HL-60 (cell line): Measurements from ENCODE around the gene DDX20.

Source experiments
- DNase-seq, 2 experiments: peaks; one replicate each; pipeline ENCODE4 v3.0.0-alpha.2; 2010 to 2020; ENCODE audit warnings: low read depth in 1 of 2, low spot score in 1 of 2
- H3K27ac ChIP-seq: fragments of 250-450 bp; sonication (Bioruptor Pico); replicated peaks from 2 replicates; pipeline ENCODE4 v1.5.1; 2020; ENCODE audit warnings: mild to moderate bottlenecking, moderate library complexity
- H3K27me3 ChIP-seq: fragments of 250-450 bp; sonication (Bioruptor Pico); 2 replicates; pipeline ENCODE4 v1.5.1; 2021; ENCODE audit warnings: mild to moderate bottlenecking, moderate library complexity; ENCODE audit not compliant: insufficient read depth, poor library complexity, severe bottlenecking
- H3K4me3 ChIP-seq: replicated peaks from 2 replicates; pipeline ENCODE4 v1.5.1; 2011; ENCODE audit warnings: mild to moderate bottlenecking, control low read depth, low read length; ENCODE audit not compliant: insufficient read depth
- CTCF ChIP-seq: IDR thresholded peaks from one replicate; pipeline ENCODE4 v1.5.1; 2011; ENCODE audit warnings: low read length, control low read depth, inconsistent platforms; ENCODE audit not compliant: insufficient read depth
- GABPA ChIP-seq: IDR thresholded peaks from 2 replicates; pipeline ENCODE4 v1.6.1; 2012; ENCODE audit warnings: low read depth
- POLR2AphosphoS5 ChIP-seq: IDR thresholded peaks from 2 replicates; pipeline ENCODE4 v1.6.1; 2012; ENCODE audit warnings: low read depth
- SPI1 ChIP-seq: IDR thresholded peaks from 2 replicates; pipeline ENCODE4 v1.6.1; 2012; ENCODE audit warnings: low read depth, mild to moderate bottlenecking, borderline replicate concordance
- TF ChIP-seq, protein P1 (sequence below): IDR thresholded peaks from 2 replicates; pipeline ENCODE4 v1.6.1; 2012; ENCODE audit warnings: low read depth; ENCODE audit not compliant: insufficient replicate concordance

The DDX20 gene

GRCh38 chr1:111735858-111736544 is 19.7 kb upstream of the DDX20 start:
- no peak for DNase-seq
- Histone ChIP-seq H3K4me3 (no peak overlapping the region), H3K27ac (no peak overlapping the region), H3K27me3 (peaks cover 7% of the 10 kb centered on the region)
- TF ChIP-seq SPI1 (no peak), GABPA (no peak), CTCF (no peak), POLR2AphosphoS5 (no peak)
- TF ChIP-seq, protein P1, sequence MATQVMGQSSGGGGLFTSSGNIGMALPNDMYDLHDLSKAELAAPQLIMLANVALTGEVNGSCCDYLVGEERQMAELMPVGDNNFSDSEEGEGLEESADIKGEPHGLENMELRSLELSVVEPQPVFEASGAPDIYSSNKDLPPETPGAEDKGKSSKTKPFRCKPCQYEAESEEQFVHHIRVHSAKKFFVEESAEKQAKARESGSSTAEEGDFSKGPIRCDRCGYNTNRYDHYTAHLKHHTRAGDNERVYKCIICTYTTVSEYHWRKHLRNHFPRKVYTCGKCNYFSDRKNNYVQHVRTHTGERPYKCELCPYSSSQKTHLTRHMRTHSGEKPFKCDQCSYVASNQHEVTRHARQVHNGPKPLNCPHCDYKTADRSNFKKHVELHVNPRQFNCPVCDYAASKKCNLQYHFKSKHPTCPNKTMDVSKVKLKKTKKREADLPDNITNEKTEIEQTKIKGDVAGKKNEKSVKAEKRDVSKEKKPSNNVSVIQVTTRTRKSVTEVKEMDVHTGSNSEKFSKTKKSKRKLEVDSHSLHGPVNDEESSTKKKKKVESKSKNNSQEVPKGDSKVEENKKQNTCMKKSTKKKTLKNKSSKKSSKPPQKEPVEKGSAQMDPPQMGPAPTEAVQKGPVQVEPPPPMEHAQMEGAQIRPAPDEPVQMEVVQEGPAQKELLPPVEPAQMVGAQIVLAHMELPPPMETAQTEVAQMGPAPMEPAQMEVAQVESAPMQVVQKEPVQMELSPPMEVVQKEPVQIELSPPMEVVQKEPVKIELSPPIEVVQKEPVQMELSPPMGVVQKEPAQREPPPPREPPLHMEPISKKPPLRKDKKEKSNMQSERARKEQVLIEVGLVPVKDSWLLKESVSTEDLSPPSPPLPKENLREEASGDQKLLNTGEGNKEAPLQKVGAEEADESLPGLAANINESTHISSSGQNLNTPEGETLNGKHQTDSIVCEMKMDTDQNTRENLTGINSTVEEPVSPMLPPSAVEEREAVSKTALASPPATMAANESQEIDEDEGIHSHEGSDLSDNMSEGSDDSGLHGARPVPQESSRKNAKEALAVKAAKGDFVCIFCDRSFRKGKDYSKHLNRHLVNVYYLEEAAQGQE = no peak

DNA sequence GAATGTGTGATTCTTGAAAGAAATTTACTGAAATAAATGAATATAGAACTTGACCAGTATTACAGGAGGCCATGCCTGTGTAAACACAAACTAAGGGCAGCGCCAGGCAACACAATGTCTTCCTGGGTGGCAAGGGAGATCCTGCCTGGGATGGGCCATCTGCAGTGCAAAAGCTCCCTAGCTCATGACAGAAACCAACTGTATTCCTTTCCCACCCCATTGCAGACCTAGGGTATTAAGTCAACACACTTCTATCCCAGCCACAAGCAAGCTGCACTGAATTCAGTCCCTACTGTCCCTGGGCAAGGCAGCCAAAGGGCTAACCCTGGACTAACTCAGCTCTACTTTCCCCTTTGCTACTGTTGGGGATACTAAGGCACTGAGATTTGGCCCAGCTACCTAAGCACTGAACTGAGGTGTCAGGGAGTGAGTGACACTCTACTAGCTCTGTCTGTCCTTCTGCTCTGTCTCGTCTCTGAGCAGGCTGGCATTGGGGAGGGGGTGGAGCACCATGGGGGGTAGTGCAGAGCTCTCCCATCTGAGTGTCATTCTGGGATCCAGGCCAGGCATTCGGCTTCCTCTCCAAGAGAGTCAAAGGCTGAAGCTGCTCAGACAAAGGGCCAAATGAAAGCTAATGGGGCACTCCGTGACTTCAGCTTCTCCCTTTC is 19.0 kb upstream of the DDX20 start:
- TF ChIP-seq GABPA (no peak), CTCF (no peak), POLR2AphosphoS5 (no peak), SPI1 (no peak)
- Histone ChIP-seq H3K27ac (no peak overlapping the region), H3K4me3 (no peak overlapping the region), H3K27me3 (peaks cover 11% of the 10 kb centered on the region)
- DNase-seq = no peak

GRCh38 chr1:111737216-111738132 is 18.2 kb upstream of the DDX20 start:
- Histone ChIP-seq H3K27ac (no peak overlapping the region), H3K4me3 (no peak overlapping the region), H3K27me3 (peaks cover 11% of the 10 kb centered on the region)
- TF ChIP-seq GABPA = no peak
- TF ChIP-seq, protein P1 = no peak
- TF ChIP-seq SPI1 = no peak
- no peak for TF ChIP-seq POLR2AphosphoS5
- TF ChIP-seq CTCF = no peak
- DNase-seq = no peak
